Vagina (tissue), 2 donors: Measurements from ENCODE around the gene ARF3. TPM values are rescaled to one million over a fixed set of nuclear protein-coding genes. Genes with fewer than 3 reads are reported as not detected.
A peak's percentile ranks its signal among the peaks of the same experiment; 100 is the strongest.

Experiments used
- DNase-seq, 2 donors: peaks; one replicate each; pipeline ENCODE4 v3.0.0-alpha.2; 2017; ENCODE audit errors: extremely low spot score in 2 of 2
- H3K27ac ChIP-seq: fragments of 200-600 bp; sonication (generic); one replicate; pipeline ENCODE4 v1.5.1; 2019
- H3K27me3 ChIP-seq: fragments of 200-600 bp; sonication (generic); one replicate; pipeline ENCODE4 v1.5.1; 2019
- H3K36me3 ChIP-seq, 2 donors: fragments of 200-600 bp; sonication (generic); one replicate each; pipeline ENCODE4 v1.5.1; 2017 to 2019
- H3K4me1 ChIP-seq: fragments of 200-600 bp; sonication (generic); one replicate; pipeline ENCODE4 v1.5.1; 2019
- H3K4me3 ChIP-seq, 2 donors: fragments of 200-600 bp; sonication (generic); 1 replicate in 1 of 2; 2 replicates in 1 of 2; pipeline ENCODE4 v1.5.1; 2016 to 2019
- H3K9me3 ChIP-seq: fragments of 200-600 bp; sonication (generic); one replicate; pipeline ENCODE4 v1.5.1; 2019
- CTCF ChIP-seq, 3 experiments: fragments of 450-650 bp in 2 of 3; fragments of 200-600 bp in 1 of 3; sonication (generic) in 1 of 3; IDR thresholded peaks; one replicate each; pipeline ENCODE4 v1.5.1; 2017 to 2019; ENCODE audit warnings: antibody characterized with exemption in 3 of 3, mild to moderate bottlenecking in 2 of 3, moderate library complexity in 2 of 3
- POLR2A ChIP-seq, 2 donors: fragments of 450-650 bp; IDR thresholded peaks; one replicate each; pipeline ENCODE4 v1.6.1; 2017; ENCODE audit warnings: antibody characterized with exemption in 2 of 2, mild to moderate bottlenecking in 2 of 2, moderate library complexity in 2 of 2
- POLR2AphosphoS5 ChIP-seq, 2 donors: sonication (generic); formaldehyde crosslinking; IDR thresholded peaks; one replicate each; pipeline ENCODE4 v1.9.0; 2017; ENCODE audit warnings: antibody characterized with exemption in 2 of 2, mild to moderate bottlenecking in 2 of 2, low read depth in 1 of 2; ENCODE audit not compliant: insufficient read depth in 1 of 2
- intact Hi-C: fragments of 100-400 bp; cut with DNase I; formaldehyde crosslinking; loops from one replicate; pipeline ENCODE4 v1.15.1; 2023
- total RNA-seq: library from RNA; depleted of rRNA; stranded (reverse); fragments of >200 nt; gene quantifications from one replicate; pipeline ENCODE4 v1.2.3, GENCODE V29; 2016

Gene ARF3
- total RNA-seq, 1 donor from 2014 or later: 56.2 TPM

GRCh38 chr12:48969833-48970701 is 12.8 kb upstream of the ARF3 start:
- H3K4me3 ChIP-seq: peak overlapping the region; percentile 8 to 10
- DNase-seq: no peak
- H3K4me1 ChIP-seq: peaks cover 37% of the 10 kb centered on the region
- H3K9me3 ChIP-seq: no peaks in the 10 kb centered on the region
- no peak for TF ChIP-seq CTCF (IDR thresholded peaks at IDR 0.05)
- no peak for TF ChIP-seq POLR2A (IDR thresholded peaks at IDR 0.05)
- TF ChIP-seq POLR2AphosphoS5 (IDR thresholded peaks at IDR 0.05; ENCODE audit: insufficient read depth in 1 of 2, low read depth in 1 of 2): no peak
- H3K36me3 ChIP-seq: no peaks in the 10 kb centered on the region
- H3K27ac ChIP-seq: no peak overlapping the region
- H3K27me3 ChIP-seq: no peaks in the 10 kb centered on the region
- intact Hi-C loops: no loop called here

- Histone ChIP-seq H3K4me1 (peaks cover 37% of the 10 kb centered on the region), H3K36me3 (no peaks in the 10 kb centered on the region), H3K4me3 (no peak overlapping the region), H3K27ac (no peak overlapping the region), H3K9me3 (no peaks in the 10 kb centered on the region), H3K27me3 (no peaks in the 10 kb centered on the region)
- no peak for DNase-seq
- intact Hi-C loops: no loop called here
- TF ChIP-seq CTCF (IDR thresholded peaks at IDR 0.05) (no peak), POLR2AphosphoS5 (IDR thresholded peaks at IDR 0.05; ENCODE audit: insufficient read depth in 1 of 2, low read depth in 1 of 2) (no peak), POLR2A (IDR thresholded peaks at IDR 0.05) (no peak)
Observed at GRCh38 chr12:48969160-48969771, 12.0 kb upstream of the ARF3 start.

- H3K27me3 ChIP-seq: no peaks in the 10 kb centered on the region
- TF ChIP-seq CTCF (IDR thresholded peaks at IDR 0.05): no peak
- no peak for TF ChIP-seq POLR2A (IDR thresholded peaks at IDR 0.05)
- TF ChIP-seq POLR2AphosphoS5 (IDR thresholded peaks at IDR 0.05; ENCODE audit: insufficient read depth in 1 of 2, low read depth in 1 of 2): no peak
- peaks cover 32% of the 10 kb centered on the region for H3K4me1 ChIP-seq
- no peak overlapping the region for H3K4me3 ChIP-seq
- no peaks in the 10 kb centered on the region for H3K9me3 ChIP-seq
- intact Hi-C loops: no loop called here
- no peak for DNase-seq
- no peak overlapping the region for H3K27ac ChIP-seq
- no peaks in the 10 kb centered on the region for H3K36me3 ChIP-seq
Observed at GRCh38 chr12:48968467-48968866, 11.2 kb upstream of the ARF3 start.

GRCh38 chr12:48967991-48968390 is 10.7 kb upstream of the ARF3 start:
- Histone ChIP-seq H3K36me3 (no peaks in the 10 kb centered on the region), H3K27me3 (no peaks in the 10 kb centered on the region), H3K4me1 (peaks cover 32% of the 10 kb centered on the region), H3K4me3 (no peak overlapping the region), H3K9me3 (no peaks in the 10 kb centered on the region), H3K27ac (no peak overlapping the region)
- DNase-seq: no peak
- TF ChIP-seq POLR2AphosphoS5 (IDR thresholded peaks at IDR 0.05; ENCODE audit: insufficient read depth in 1 of 2, low read depth in 1 of 2) (no peak), CTCF (IDR thresholded peaks at IDR 0.05) (no peak), POLR2A (IDR thresholded peaks at IDR 0.05) (no peak)
- intact Hi-C loops: no loop called here
